Measurements from ENCODE around the gene SYT3. TPM values are rescaled to one million over a fixed set of nuclear protein-coding genes. Genes with fewer than 3 reads are reported as not detected.

The SYT3 gene
- total RNA-seq, 1 donor from 2014 or later: 2.5 TPM

GRCh38 chr19:50633973-50634372 lies 5.7 kb downstream of the SYT3 start:
- Histone ChIP-seq H3K27ac (no peak overlapping the region), H3K4me3 (no peak overlapping the region), H3K27me3 (no peaks in the 10 kb centered on the region), H3K36me3 (no peaks in the 10 kb centered on the region), H3K4me1 (peaks cover 3% of the 10 kb centered on the region), H3K9me3 (peaks cover 9% of the 10 kb centered on the region)
- intact Hi-C loops (cut with DNase I): no loop called here
- TF ChIP-seq POLR2A (IDR thresholded peaks at IDR 0.05) (no peak), CTCF (IDR thresholded peaks at IDR 0.05) (no peak)
- no peak for DNase-seq (ENCODE audit: extremely low spot score in 2 of 2)

GRCh38 chr19:50633359-50633758 lies 6.3 kb downstream of the SYT3 start:
- H3K4me3 ChIP-seq: no peak overlapping the region
- H3K27ac ChIP-seq: no peak overlapping the region
- H3K4me1 ChIP-seq: no peaks in the 10 kb centered on the region
- no peaks in the 10 kb centered on the region for H3K27me3 ChIP-seq
- intact Hi-C loops (cut with DNase I): no loop called here
- no peak for TF ChIP-seq CTCF (IDR thresholded peaks at IDR 0.05)
- peaks cover 9% of the 10 kb centered on the region for H3K9me3 ChIP-seq
- DNase-seq (ENCODE audit: extremely low spot score in 2 of 2): no peak
- H3K36me3 ChIP-seq: no peaks in the 10 kb centered on the region

- Histone ChIP-seq H3K4me3 (no peak overlapping the region), H3K9me3 (peaks cover 9% of the 10 kb centered on the region), H3K27me3 (no peaks in the 10 kb centered on the region), H3K4me1 (no peaks in the 10 kb centered on the region), H3K36me3 (no peaks in the 10 kb centered on the region), H3K27ac (no peak overlapping the region)
- no peak for DNase-seq (ENCODE audit: extremely low spot score in 2 of 2)
- intact Hi-C loops (cut with DNase I): no loop called here
- TF ChIP-seq POLR2AphosphoS5 (IDR thresholded peaks at IDR 0.05; ENCODE audit: insufficient read depth in 1 of 2, low read depth in 1 of 2) (no peak), POLR2A (IDR thresholded peaks at IDR 0.05) (no peak), CTCF (IDR thresholded peaks at IDR 0.05) (no peak)
Observed at GRCh38 chr19:50632151-50632835, 7.4 kb downstream of the SYT3 start.

- Histone ChIP-seq H3K9me3 (peaks cover 9% of the 10 kb centered on the region), H3K4me1 (no peaks in the 10 kb centered on the region), H3K4me3 (no peak overlapping the region), H3K27me3 (no peaks in the 10 kb centered on the region), H3K36me3 (no peaks in the 10 kb centered on the region), H3K27ac (no peak overlapping the region)
- no peak for TF ChIP-seq CTCF (IDR thresholded peaks at IDR 0.05)
- TF ChIP-seq POLR2AphosphoS5 (IDR thresholded peaks at IDR 0.05; ENCODE audit: insufficient read depth in 1 of 2, low read depth in 1 of 2): no peak
- TF ChIP-seq POLR2A (IDR thresholded peaks at IDR 0.05): no peak
- intact Hi-C loops (cut with DNase I): no loop called here
- no peak for DNase-seq (ENCODE audit: extremely low spot score in 2 of 2)
Observed at GRCh38 chr19:50629801-50630200, 9.9 kb downstream of the SYT3 start.

GRCh38 chr19:50629194-50629593 lies 10.5 kb downstream of the SYT3 start:
- H3K36me3 ChIP-seq: no peaks in the 10 kb centered on the region
- no peak for TF ChIP-seq POLR2AphosphoS5 (IDR thresholded peaks at IDR 0.05; ENCODE audit: insufficient read depth in 1 of 2, low read depth in 1 of 2)
- TF ChIP-seq POLR2A (IDR thresholded peaks at IDR 0.05): no peak
- no peak for TF ChIP-seq CTCF (IDR thresholded peaks at IDR 0.05)
- H3K4me3 ChIP-seq: no peak overlapping the region
- no peak overlapping the region for H3K27ac ChIP-seq
- DNase-seq (ENCODE audit: extremely low spot score in 2 of 2): no peak
- H3K4me1 ChIP-seq: no peaks in the 10 kb centered on the region
- no peaks in the 10 kb centered on the region for H3K27me3 ChIP-seq
- peaks cover 8% of the 10 kb centered on the region for H3K9me3 ChIP-seq
- intact Hi-C loops (cut with DNase I): no loop called here
